GM19239 (cell line): ENCODE data around the gene CYP27A1.

Source experiments
- DNase-seq: peaks from one replicate; pipeline ENCODE4 v3.0.0; 2011; ENCODE audit warnings: low spot score; ENCODE audit not compliant: insufficient read length
- FAIRE-seq: peaks from 2 replicates; lab custom pipeline; 2011; peaks lifted over from hg19 to GRCh38; lab: Jason Lieb, UNC

Gene CYP27A1

GRCh38 chr2:218807626-218808025, 25.7 kb downstream of the CYP27A1 start:
- DNase-seq = no peak
- no peak for FAIRE-seq

GRCh38 chr2:218809515-218809914, 27.6 kb downstream of the CYP27A1 start:
- no peak for FAIRE-seq
- no peak for DNase-seq

DNA sequence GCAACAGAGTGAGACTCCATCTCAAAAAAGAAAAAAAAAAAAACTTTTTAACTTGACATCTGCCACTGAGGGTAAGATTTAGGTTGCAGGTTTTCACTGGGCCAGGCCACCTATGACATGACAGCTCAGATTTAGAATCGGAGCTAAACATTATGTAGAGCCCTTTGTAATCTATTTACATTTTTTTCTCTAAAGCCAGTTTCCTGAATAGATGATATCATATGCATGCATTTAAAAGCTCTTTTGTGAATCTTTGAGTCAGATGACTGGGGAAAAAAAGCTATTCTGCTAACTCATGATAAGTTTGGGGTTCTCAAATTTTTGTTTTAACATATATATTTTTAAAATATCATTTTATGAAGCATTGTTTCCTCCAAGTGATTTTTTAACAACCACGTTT, 28.3 kb downstream of the CYP27A1 start:
- DNase-seq (no peak), FAIRE-seq (no peak)

DNA sequence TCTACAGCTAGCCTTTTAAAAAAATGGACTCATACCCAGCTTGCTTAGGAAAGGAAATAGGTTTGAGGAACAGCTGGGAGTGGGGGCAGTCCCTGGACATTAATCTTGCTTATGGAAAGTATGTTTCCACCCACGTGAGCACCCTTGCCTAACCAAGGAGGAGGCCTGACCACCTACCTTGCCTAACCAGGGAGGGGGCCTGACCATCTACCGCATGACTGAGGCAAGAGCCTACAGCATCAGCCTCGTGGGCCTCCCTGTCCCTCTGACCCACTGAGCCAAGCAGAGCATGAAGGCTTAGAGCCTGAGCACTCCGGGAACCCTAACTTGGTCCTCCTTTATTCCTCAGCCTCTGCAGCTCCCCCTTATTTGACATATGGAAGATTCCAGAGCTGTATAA, 29.4 kb downstream of the CYP27A1 start:
- DNase-seq (no peak), FAIRE-seq (no peak)

DNA sequence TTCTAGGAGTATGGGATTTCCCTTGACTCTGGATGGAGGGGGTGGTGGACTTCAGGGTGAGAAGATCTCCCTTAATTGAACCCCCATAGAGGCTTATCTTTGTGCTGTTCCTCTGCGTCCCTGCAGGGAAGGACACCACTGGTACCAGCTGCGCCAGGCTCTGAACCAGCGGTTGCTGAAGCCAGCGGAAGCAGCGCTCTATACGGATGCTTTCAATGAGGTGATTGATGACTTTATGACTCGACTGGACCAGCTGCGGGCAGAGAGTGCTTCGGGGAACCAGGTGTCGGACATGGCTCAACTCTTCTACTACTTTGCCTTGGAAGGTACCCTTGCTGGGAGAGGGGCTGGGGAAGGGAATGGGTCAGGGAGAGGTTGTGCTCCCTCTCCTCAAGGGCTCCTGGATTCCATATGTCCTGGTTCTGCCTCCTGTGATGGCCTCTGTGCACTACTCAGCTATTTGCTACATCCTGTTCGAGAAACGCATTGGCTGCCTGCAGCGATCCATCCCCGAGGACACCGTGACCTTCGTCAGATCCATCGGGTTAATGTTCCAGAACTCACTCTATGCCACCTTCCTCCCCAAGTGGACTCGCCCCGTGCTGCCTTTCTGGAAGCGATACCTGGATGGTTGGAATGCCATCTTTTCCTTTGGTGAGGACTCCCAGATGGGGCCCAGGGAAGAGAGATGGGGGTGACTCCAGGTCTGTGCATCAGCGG, 30.3 kb downstream of the CYP27A1 start:
- FAIRE-seq (no peak), DNase-seq (no peak)

DNA sequence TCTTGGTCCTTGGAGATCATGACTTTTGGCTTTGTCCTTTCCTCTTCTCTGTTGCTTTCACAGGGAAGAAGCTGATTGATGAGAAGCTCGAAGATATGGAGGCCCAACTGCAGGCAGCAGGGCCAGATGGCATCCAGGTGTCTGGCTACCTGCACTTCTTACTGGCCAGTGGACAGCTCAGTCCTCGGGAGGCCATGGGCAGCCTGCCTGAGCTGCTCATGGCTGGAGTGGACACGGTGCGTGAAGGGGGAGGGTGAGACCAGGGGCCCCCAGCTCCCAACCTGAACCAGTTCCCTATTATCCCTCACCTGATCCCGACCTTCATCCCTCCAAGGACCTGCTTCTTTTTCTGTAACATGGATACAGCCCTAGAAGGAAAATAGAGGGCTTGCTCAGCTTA, 30.9 kb downstream of the CYP27A1 start:
- no peak for DNase-seq
- no peak for FAIRE-seq

DNA sequence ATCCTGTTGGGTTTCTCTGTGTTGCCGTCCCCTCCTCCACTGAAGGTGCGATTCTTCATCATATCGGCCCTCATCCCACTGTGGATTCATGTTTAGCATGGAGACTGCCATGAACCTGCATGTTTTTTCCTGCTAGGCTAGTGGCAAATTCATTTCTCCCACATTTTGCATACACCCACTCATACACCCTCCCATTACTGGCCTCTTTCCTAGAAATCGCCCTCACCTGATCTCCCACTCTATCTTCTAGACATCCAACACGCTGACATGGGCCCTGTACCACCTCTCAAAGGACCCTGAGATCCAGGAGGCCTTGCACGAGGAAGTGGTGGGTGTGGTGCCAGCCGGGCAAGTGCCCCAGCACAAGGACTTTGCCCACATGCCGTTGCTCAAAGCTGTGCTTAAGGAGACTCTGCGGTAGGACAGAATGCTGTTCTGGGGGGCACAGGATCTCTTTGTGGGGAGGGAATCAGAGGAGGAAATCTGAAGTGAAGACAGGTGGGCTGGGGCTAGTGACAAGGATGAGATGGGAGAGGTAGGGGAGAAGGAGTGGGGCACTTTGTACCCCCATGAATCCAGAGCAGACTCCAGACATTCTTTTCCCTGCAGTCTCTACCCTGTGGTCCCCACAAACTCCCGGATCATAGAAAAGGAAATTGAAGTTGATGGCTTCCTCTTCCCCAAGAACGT, 32.0 kb downstream of the CYP27A1 start:
- no peak for FAIRE-seq
- no peak for DNase-seq

DNA sequence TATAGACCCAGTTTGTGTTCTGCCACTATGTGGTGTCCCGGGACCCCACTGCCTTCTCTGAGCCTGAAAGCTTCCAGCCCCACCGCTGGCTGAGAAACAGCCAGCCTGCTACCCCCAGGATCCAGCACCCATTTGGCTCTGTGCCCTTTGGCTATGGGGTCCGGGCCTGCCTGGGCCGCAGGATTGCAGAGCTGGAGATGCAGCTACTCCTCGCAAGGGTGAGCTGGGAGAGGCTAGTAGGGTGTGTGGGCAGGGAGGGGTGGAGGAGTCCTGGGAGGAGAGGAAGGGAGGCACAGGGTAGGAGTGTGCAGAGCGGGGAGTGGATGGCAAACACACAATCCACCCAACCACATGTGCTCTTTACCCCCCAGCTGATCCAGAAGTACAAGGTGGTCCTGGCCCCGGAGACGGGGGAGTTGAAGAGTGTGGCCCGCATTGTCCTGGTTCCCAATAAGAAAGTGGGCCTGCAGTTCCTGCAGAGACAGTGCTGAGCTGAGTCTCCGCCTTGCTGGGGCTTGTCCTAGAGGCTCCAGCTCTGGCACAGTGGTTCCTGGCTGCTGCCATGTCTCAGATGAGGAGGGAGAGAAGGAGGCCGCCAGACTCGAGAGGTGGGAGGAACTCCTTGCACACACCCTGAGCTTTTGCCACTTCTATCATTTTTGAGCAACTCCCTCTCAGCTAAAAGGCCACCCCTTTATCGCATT, 32.7 kb downstream of the CYP27A1 start:
- DNase-seq = no peak
- FAIRE-seq = no peak

GRCh38 chr2:218815244-218815637, 33.3 kb downstream of the CYP27A1 start:
- no peak for FAIRE-seq
- no peak for DNase-seq

GRCh38 chr2:218815649-218816048, 33.7 kb downstream of the CYP27A1 start:
- DNase-seq (no peak), FAIRE-seq (no peak)

- no peak for FAIRE-seq
- no peak for DNase-seq
Observed at GRCh38 chr2:218816561-218817011, 34.6 kb downstream of the CYP27A1 start.

- no peak for DNase-seq
- no peak for FAIRE-seq
Observed at GRCh38 chr2:218819093-218819492, 37.1 kb downstream of the CYP27A1 start.

GRCh38 chr2:218820746-218821369, 38.9 kb downstream of the CYP27A1 start:
- no peak for FAIRE-seq
- DNase-seq = no peak

DNA sequence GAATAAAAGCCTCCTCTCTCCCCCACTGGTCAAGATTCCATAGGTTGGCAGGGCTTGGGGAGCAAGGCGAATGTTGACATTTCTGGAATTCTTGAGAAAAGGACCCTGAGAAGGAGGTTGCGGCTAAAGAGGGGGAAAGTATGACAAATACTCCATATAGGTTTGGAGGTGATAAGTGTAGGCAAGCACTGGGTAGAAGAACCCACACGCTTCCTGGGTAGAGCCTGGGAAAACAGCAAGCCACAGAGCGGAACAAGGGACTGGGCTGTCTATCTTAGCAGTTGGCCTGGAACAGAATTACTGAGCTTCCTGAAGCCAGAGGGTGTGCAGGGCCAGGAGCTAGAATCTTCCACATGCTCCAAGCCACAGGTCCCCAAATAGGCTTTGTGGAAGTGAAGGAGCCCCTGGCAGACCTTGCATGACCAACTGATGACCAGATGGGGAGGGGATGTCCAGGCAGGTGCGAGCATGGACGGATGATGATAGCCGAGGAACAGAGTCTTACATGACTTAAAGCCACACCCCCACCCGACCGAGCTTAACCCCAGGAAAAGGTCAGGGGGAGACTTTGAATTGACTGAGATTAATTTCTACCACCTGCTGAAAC, 39.8 kb downstream of the CYP27A1 start:
- DNase-seq (no peak), FAIRE-seq (no peak)

- DNase-seq = no peak
- FAIRE-seq = no peak
Observed at GRCh38 chr2:218822622-218823021, 40.7 kb downstream of the CYP27A1 start.

- DNase-seq (no peak), FAIRE-seq (no peak)
Observed at GRCh38 chr2:218823196-218823855, 41.4 kb downstream of the CYP27A1 start.

GRCh38 chr2:218824004-218824403, 42.1 kb downstream of the CYP27A1 start:
- FAIRE-seq (no peak), DNase-seq (no peak)

DNA sequence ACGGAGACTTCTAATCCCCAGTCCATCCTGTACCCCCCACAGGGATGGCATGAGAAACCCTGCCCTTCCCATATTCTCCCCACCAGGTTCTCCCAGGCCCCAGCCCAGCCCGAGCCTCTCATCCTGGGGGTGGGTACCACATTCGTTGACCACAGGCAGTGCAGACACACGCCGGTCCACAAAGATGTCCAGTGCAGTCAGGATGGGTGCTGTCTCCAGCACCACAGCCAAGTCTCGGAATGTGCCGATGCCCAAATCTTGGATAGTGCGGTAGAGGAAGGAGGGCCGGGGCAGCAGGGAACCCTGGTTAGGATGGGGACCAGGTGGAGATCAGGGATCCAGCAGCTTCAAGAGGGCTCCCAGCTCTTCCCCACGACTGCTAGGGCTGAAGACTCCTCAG, 44.8 kb downstream of the CYP27A1 start:
- no peak for DNase-seq
- FAIRE-seq = no peak

- FAIRE-seq = no peak
Observed at GRCh38 chr2:218827701-218828476, 45.9 kb downstream of the CYP27A1 start.

More at GRCh38 chr2:218827701-218828476, 45.9 kb downstream of the CYP27A1 start:
- no peak for DNase-seq
